Right hindlimb (tissue), 1 donor: Measurements from ENCODE around the gene IQGAP3.

Experiments used
- DNase-seq: peaks from one replicate; pipeline ENCODE4 v3.0.0-alpha.2; 2018

Gene IQGAP3

GRCh38 chr1:156537027-156537426 is 35.3 kb downstream of the IQGAP3 start:
- no peak for DNase-seq

GRCh38 chr1:156534424-156535060 is 37.8 kb downstream of the IQGAP3 start:
- DNase-seq, result no peak

GRCh38 chr1:156533568-156534220 is 38.7 kb downstream of the IQGAP3 start:
- DNase-seq, result no peak

- no peak for DNase-seq
Measured at GRCh38 chr1:156532374-156532773, 40.0 kb downstream of the IQGAP3 start.

GRCh38 chr1:156530006-156530405 is 42.4 kb downstream of the IQGAP3 start:
- DNase-seq, result no peak

- DNase-seq, result no peak
Measured at GRCh38 chr1:156528875-156529425, 43.4 kb downstream of the IQGAP3 start.

GRCh38 chr1:156528231-156528630 is 44.1 kb downstream of the IQGAP3 start:
- no peak for DNase-seq

- DNase-seq, result no peak
Measured at GRCh38 chr1:156527584-156527983, 44.8 kb downstream of the IQGAP3 start.

- DNase-seq, result no peak
Measured at GRCh38 chr1:156525856-156526489, 46.4 kb downstream of the IQGAP3 start.

GRCh38 chr1:156525071-156525501 is 47.3 kb downstream of the IQGAP3 start:
- DNase-seq, result no peak

GRCh38 chr1:156524481-156524869 is 47.9 kb downstream of the IQGAP3 start:
- no peak for DNase-seq

- no peak for DNase-seq
Measured at GRCh38 chr1:156523801-156524480, 48.4 kb downstream of the IQGAP3 start.

- no peak for DNase-seq
Measured at GRCh38 chr1:156522443-156522970, 49.9 kb downstream of the IQGAP3 start.

- DNase-seq, result no peak
Measured at GRCh38 chr1:156517748-156518147, 54.6 kb downstream of the IQGAP3 start.

- DNase-seq, result no peak
Measured at GRCh38 chr1:156516821-156517220, 55.5 kb downstream of the IQGAP3 start.

- DNase-seq, result no peak
Measured at GRCh38 chr1:156515956-156516355, 56.4 kb downstream of the IQGAP3 start.

- no peak for DNase-seq
Measured at GRCh38 chr1:156513185-156513584, 59.2 kb downstream of the IQGAP3 start.

- no peak for DNase-seq
Measured at GRCh38 chr1:156511644-156512043, 60.7 kb downstream of the IQGAP3 start.

- DNase-seq, result peak; percentile 67
Measured at GRCh38 chr1:156510709-156511108, 61.7 kb downstream of the IQGAP3 start.

GRCh38 chr1:156509424-156510034 is 62.8 kb downstream of the IQGAP3 start:
- no peak for DNase-seq

GRCh38 chr1:156508955-156509234 is 63.5 kb downstream of the IQGAP3 start:
- no peak for DNase-seq

GRCh38 chr1:156508205-156508954 is 64.0 kb downstream of the IQGAP3 start:
- DNase-seq, result peak; percentile 57
